GM23338 (cell line): ENCODE data around the gene ABCA6. TPM values are rescaled to one million over a fixed set of nuclear protein-coding genes. Genes with fewer than 3 reads are reported as not detected.

ENCODE experiments used
- ATAC-seq: fragments of 200-7000 bp; cut with Tn5 transposase; 3 replicates; pipeline ENCODE4 v1.9.1; 2020
- DNase-seq: peaks from one replicate; pipeline ENCODE4 v3.0.0-alpha.2; 2015; ENCODE audit warnings: low spot score
- H2AFZ ChIP-seq: fragments of 200-600 bp; sonication (generic); 2 replicates; pipeline ENCODE4 v1.8.0; 2016; ENCODE audit warnings: antibody characterized with exemption, mild to moderate bottlenecking, moderate library complexity
- H3F3A ChIP-seq: fragments of 200-600 bp; sonication (generic); replicated peaks from 2 replicates; pipeline ENCODE4 v1.8.0; 2017; ENCODE audit warnings: antibody characterized with exemption, mixed run types, low read depth
- H3K27ac ChIP-seq: fragments of 200-600 bp; sonication (generic); 2 replicates; pipeline ENCODE4 v1.6.1; 2016; ENCODE audit warnings: low read depth
- H3K27me3 ChIP-seq: fragments of 200-600 bp; sonication (generic); 2 replicates; pipeline ENCODE4 v1.8.0; 2016; ENCODE audit warnings: mild to moderate bottlenecking, mixed run types, moderate library complexity; ENCODE audit not compliant: insufficient read depth
- H3K36me3 ChIP-seq: fragments of 200-600 bp; sonication (generic); 2 replicates; pipeline ENCODE4 v1.8.0; 2016; ENCODE audit warnings: mild to moderate bottlenecking; ENCODE audit not compliant: insufficient read depth
- H3K4me1 ChIP-seq: fragments of 200-600 bp; sonication (generic); 2 replicates; pipeline ENCODE4 v1.8.0; 2016; ENCODE audit warnings: mild to moderate bottlenecking, moderate library complexity; ENCODE audit not compliant: insufficient read depth
- H3K4me2 ChIP-seq: fragments of 200-600 bp; sonication (generic); 2 replicates; pipeline ENCODE4 v1.7.1; 2017; ENCODE audit warnings: mixed run types
- H3K4me3 ChIP-seq: fragments of 200-600 bp; sonication (generic); 2 replicates; pipeline ENCODE4 v1.6.1; 2016; ENCODE audit warnings: mixed run types
- H3K79me2 ChIP-seq: fragments of 200-600 bp; sonication (generic); replicated peaks from 2 replicates; pipeline ENCODE4 v1.8.0; 2017; ENCODE audit warnings: mild to moderate bottlenecking; ENCODE audit not compliant: insufficient read depth
- H3K9me2 ChIP-seq: fragments of 200-600 bp; sonication (generic); 2 replicates; pipeline ENCODE4 v1.8.0; 2017; ENCODE audit not compliant: insufficient read depth
- H4K20me1 ChIP-seq: fragments of 200-600 bp; sonication (generic); replicated peaks from 2 replicates; pipeline ENCODE4 v1.8.0; 2017; ENCODE audit warnings: mild to moderate bottlenecking; ENCODE audit not compliant: insufficient read depth
- H3K27ac Mint-ChIP-seq: 2 replicates; pipeline ENCODE4 v1.8.0; 2020; ENCODE audit warnings: inconsistent platforms, mild to moderate bottlenecking, moderate library complexity, mixed read lengths
- H3K27me3 Mint-ChIP-seq: 3 replicates; pipeline ENCODE4 v1.8.0; 2022; ENCODE audit warnings: low read depth, mild to moderate bottlenecking, moderate library complexity, mixed read lengths, inconsistent platforms; ENCODE audit not compliant: insufficient read depth, poor library complexity
- H3K36me3 Mint-ChIP-seq: 3 replicates; pipeline ENCODE4 v1.8.0; 2021; ENCODE audit warnings: low read depth, mild to moderate bottlenecking, inconsistent platforms, moderate library complexity, mixed read lengths
- H3K4me1 Mint-ChIP-seq: 3 replicates; pipeline ENCODE4 v1.8.0; 2020; ENCODE audit warnings: mild to moderate bottlenecking, inconsistent platforms, mixed read lengths
- H3K4me3 Mint-ChIP-seq: 3 replicates; pipeline ENCODE4 v1.8.0; 2021; ENCODE audit warnings: moderate library complexity, mild to moderate bottlenecking, inconsistent platforms, mixed read lengths
- H3K9me3 Mint-ChIP-seq: 3 replicates; pipeline ENCODE4 v1.8.0; 2020; ENCODE audit warnings: moderate library complexity, mild to moderate bottlenecking, inconsistent platforms, mixed read lengths
- CREB1 ChIP-seq: fragments of 250-450 bp; sonication (Bioruptor Pico); IDR thresholded peaks from 2 replicates; pipeline ENCODE4 v1.5.0; 2020; ENCODE audit warnings: low read depth, mild to moderate bottlenecking, moderate library complexity
- CTCF ChIP-seq, 2 experiments: fragments of 200-600 bp in 1 of 2; sonication (generic) in 1 of 2; conservative IDR thresholded peaks; 2 replicates each; pipeline versions ENCODE4 v1.5.1 to v1.6.1; 2016 to 2017; ENCODE audit warnings: antibody characterized with exemption in 2 of 2, low read depth in 2 of 2, mild to moderate bottlenecking in 2 of 2, moderate library complexity in 1 of 2
- ETS1 ChIP-seq: IDR thresholded peaks from 2 replicates; pipeline ENCODE4 v1.6.1; 2016; ENCODE audit warnings: antibody characterized with exemption
- EZH2 ChIP-seq: fragments of 200-600 bp; sonication (generic); IDR thresholded peaks from one replicate; pipeline ENCODE4 v1.8.0; 2017; ENCODE audit warnings: antibody characterized with exemption, mild to moderate bottlenecking, low read depth; ENCODE audit not compliant: unreplicated experiment
- EZH2phosphoT487 ChIP-seq: fragments of 200-600 bp; sonication (generic); IDR thresholded peaks from one replicate; pipeline ENCODE4 v1.8.1; 2018; ENCODE audit warnings: antibody characterized with exemption; ENCODE audit not compliant: unreplicated experiment
- JUNB ChIP-seq: IDR thresholded peaks from one replicate; pipeline ENCODE4 v1.6.1; 2016; ENCODE audit warnings: antibody characterized with exemption; ENCODE audit not compliant: unreplicated experiment
- NANOG ChIP-seq: IDR thresholded peaks from 2 replicates; pipeline ENCODE4 v1.6.1; 2016; ENCODE audit warnings: antibody characterized with exemption, borderline replicate concordance
- REST ChIP-seq: IDR thresholded peaks from one replicate; pipeline ENCODE4 v1.6.1; 2018; ENCODE audit warnings: antibody characterized with exemption; ENCODE audit not compliant: unreplicated experiment
- STAT1 ChIP-seq: IDR thresholded peaks from one replicate; pipeline ENCODE4 v1.6.1; 2016; ENCODE audit warnings: antibody characterized with exemption; ENCODE audit not compliant: unreplicated experiment
- ZNF114 ChIP-seq: fragments of 250-450 bp; sonication (Bioruptor Pico); IDR thresholded peaks from 2 replicates; pipeline ENCODE4 v1.5.0; 2020; ENCODE audit warnings: mild to moderate bottlenecking, moderate library complexity
- ZNF331 ChIP-seq: fragments of 250-450 bp; sonication (Bioruptor Pico); IDR thresholded peaks from 2 replicates; pipeline ENCODE4 v1.5.0; 2020; ENCODE audit warnings: low read depth, mild to moderate bottlenecking, moderate library complexity
- ZNF462 ChIP-seq: fragments of 250-450 bp; sonication (Bioruptor Pico); IDR thresholded peaks from 2 replicates; pipeline ENCODE4 v1.5.0; 2020; ENCODE audit warnings: mild to moderate bottlenecking, moderate library complexity
- polyA plus RNA-seq: library from polyadenylated mRNA; unstranded; fragments of >200 nt; fragmentation: Nextera tagmentation; extraction: Ambion mirVana; gene quantifications from 2 replicates; pipeline ENCODE4 v1.2.1, GENCODE V29; 2016
- total RNA-seq: library from RNA; depleted of rRNA; stranded (reverse); fragments of >200 nt; shearing (Covaris generic); gene quantifications from 2 replicates; pipeline ENCODE4 v1.2.3, GENCODE V29; 2014

ABCA6 gene
- total and polyA plus RNA-seq, 2 experiments from 2014 or later: not detected

- TF ChIP-seq ETS1: no peak
These were observed 8.6 kb upstream of the ABCA6 start (continued) for GRCh38 chr17:69150333-69150732.

- Histone ChIP-seq H3K27me3 (no peaks in the 10 kb centered on the region), H3K9me2 (no peaks in the 10 kb centered on the region), H3K36me3 (no peaks in the 10 kb centered on the region), H4K20me1 (no peaks in the 10 kb centered on the region), H3K27ac (no peak overlapping the region), H2AFZ (peak overlapping the region; percentile 43; the same call in 1 of the 2 replicates), H3K4me2 (no peak overlapping the region), H3K4me3 (no peak overlapping the region), H3F3A (no peaks in the 10 kb centered on the region), H3K79me2 (no peaks in the 10 kb centered on the region), H3K4me1 (no peaks in the 10 kb centered on the region)
- H3K9me3 Mint-ChIP-seq: no peaks in the 10 kb centered on the region
- H3K27ac Mint-ChIP-seq: peak overlapping the region; percentile 32; the same call in 1 of the 2 replicates
- H3K27me3 Mint-ChIP-seq: no peaks in the 10 kb centered on the region
- H3K36me3 Mint-ChIP-seq: no peaks in the 10 kb centered on the region
- H3K4me1 Mint-ChIP-seq: peaks cover 5% of the 10 kb centered on the region; the same call in 2 of the 3 replicates
- no peak for ATAC-seq
- DNase-seq: no peak
- H3K4me3 Mint-ChIP-seq: no peak overlapping the region
- TF ChIP-seq STAT1: no peak
- TF ChIP-seq ZNF331 (CRISPR knock-in tag): no peak
- no peak for TF ChIP-seq ZNF114
- TF ChIP-seq ZNF462: no peak
- TF ChIP-seq REST: no peak
- TF ChIP-seq NANOG: no peak
- TF ChIP-seq EZH2: no peak
- TF ChIP-seq EZH2phosphoT487: no peak
- TF ChIP-seq CTCF (conservative IDR thresholded peaks at IDR 0.05; ENCODE audit: low read depth in 2 of 2): no peak
- no peak for TF ChIP-seq JUNB
- no peak for TF ChIP-seq ETS1
- TF ChIP-seq CREB1 (CRISPR knock-in tag): no peak
These were observed 5.8 kb upstream of the ABCA6 start for GRCh38 chr17:69147460-69147859.
